ENCODE data around the gene TSPAN15. TPM values are rescaled to one million over a fixed set of nuclear protein-coding genes. Genes with fewer than 3 reads are reported as not detected.

The TSPAN15 gene
- total RNA-seq, 6 donors from 2014 or later: 19.9 to 69.5 (median 63.0) TPM

DNA sequence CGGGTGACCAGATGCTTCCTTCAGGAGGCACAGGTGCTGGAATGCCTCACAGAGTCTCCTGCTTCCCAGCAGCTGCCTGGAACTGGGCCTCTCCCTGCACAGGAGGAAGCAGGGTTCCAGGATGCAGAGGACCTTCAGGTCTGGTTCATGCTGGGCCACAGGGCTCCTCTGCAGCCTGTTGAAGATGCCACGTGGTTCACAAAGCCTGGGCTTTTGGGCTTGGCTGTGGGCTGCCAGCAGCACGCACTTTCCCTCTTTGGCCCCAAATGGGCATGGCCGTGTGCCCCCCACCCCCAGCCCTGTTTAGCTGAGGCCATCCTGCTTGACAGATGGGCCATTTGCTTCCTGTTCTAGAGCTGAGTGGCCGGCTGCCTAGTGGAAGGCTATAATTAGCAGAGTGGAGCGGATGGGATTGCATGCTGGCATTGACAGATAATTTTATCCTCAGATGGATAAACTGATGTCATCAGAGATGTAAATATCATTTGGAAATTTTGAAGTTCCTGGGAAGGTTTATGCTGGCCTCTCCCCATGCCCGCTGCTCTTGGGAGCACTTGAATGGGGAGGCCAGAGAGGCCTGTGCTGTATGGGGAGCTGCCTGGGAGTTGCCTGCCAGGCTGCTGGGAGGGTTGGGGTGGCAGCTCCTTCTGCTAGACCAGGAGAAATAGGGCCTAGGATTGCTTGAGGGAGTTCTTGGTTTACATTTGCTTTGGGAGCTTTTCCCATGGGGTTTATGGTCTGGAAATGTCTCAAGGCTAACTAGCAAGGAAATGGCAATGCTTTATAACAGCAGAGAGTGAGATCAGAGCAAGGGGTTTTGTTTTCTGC lies 28.2 kb downstream of the TSPAN15 start:
- DNase-seq (peak in 1 of 2 donors; percentile 39), ATAC-seq (ENCODE audit: low FRiP score in 2 of 2) (peak in 1 of 2 donors; percentile 58)
- peaks cover 39 to 73% (median 54%) of the 10 kb centered on the region in 4 donors for H3K4me1 ChIP-seq
- WGBS, 2 donors: 24 to 35% methylated on average over 4 to 7 of the region's 7 CpGs
- no peaks in the 10 kb centered on the region for H3K27me3 ChIP-seq
- H3K4me3 ChIP-seq: no peak overlapping the region
- H3K27ac ChIP-seq: peak overlapping the region; percentile 57 to 88 (median 81)
- H3K9me3 ChIP-seq: no peaks in the 10 kb centered on the region
- peaks cover 0 to 7% (median 0%) of the 10 kb centered on the region in 4 donors for H3K36me3 ChIP-seq
- TF ChIP-seq, protein P1, sequence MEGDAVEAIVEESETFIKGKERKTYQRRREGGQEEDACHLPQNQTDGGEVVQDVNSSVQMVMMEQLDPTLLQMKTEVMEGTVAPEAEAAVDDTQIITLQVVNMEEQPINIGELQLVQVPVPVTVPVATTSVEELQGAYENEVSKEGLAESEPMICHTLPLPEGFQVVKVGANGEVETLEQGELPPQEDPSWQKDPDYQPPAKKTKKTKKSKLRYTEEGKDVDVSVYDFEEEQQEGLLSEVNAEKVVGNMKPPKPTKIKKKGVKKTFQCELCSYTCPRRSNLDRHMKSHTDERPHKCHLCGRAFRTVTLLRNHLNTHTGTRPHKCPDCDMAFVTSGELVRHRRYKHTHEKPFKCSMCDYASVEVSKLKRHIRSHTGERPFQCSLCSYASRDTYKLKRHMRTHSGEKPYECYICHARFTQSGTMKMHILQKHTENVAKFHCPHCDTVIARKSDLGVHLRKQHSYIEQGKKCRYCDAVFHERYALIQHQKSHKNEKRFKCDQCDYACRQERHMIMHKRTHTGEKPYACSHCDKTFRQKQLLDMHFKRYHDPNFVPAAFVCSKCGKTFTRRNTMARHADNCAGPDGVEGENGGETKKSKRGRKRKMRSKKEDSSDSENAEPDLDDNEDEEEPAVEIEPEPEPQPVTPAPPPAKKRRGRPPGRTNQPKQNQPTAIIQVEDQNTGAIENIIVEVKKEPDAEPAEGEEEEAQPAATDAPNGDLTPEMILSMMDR (IDR thresholded peaks at IDR 0.05): no peak
- TF ChIP-seq POLR2A (IDR thresholded peaks at IDR 0.05) (no peak), POLR2AphosphoS5 (IDR thresholded peaks at IDR 0.05) (peak; percentile 63 to 75), EP300 (IDR thresholded peaks at IDR 0.05) (peak in 2 of 4 donors; percentile 60 to 63)

DNA sequence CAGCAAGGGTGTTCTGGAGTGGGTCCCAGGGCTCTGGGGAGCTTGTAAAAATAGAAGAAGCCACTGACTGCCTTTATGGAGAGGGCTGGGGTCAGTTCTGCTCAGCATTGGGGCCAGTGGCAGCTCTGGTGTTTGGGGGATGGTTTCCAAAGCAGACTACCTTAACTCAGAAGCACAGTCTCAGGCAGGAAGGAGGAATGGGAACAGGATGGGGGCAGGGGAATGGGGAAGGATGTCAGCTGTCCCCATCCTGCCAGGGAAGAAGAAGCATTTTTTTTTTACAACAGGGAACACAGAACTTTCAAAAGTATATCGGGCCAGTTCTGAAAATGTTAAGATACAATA lies 28.8 kb downstream of the TSPAN15 start:
- TF ChIP-seq POLR2A (IDR thresholded peaks at IDR 0.05): no peak
- TF ChIP-seq, protein P1 (IDR thresholded peaks at IDR 0.05): no peak
- TF ChIP-seq EP300 (IDR thresholded peaks at IDR 0.05): no peak
- TF ChIP-seq POLR2AphosphoS5 (IDR thresholded peaks at IDR 0.05): no peak
- Histone ChIP-seq H3K27ac (peak overlapping the region; percentile 57 to 88 (median 81)), H3K27me3 (no peaks in the 10 kb centered on the region), H3K4me3 (no peak overlapping the region), H3K4me1 (peaks cover 35 to 67% (median 48%) of the 10 kb centered on the region in 4 donors), H3K9me3 (no peaks in the 10 kb centered on the region), H3K36me3 (peaks cover 0 to 12% (median 0%) of the 10 kb centered on the region in 4 donors)
- DNase-seq (no peak), ATAC-seq (ENCODE audit: low FRiP score in 2 of 2) (peak in 1 of 2 donors; percentile 31)
- WGBS, 2 donors: 17 to 45% methylated on average over 1 of the region's 1 CpG

DNA sequence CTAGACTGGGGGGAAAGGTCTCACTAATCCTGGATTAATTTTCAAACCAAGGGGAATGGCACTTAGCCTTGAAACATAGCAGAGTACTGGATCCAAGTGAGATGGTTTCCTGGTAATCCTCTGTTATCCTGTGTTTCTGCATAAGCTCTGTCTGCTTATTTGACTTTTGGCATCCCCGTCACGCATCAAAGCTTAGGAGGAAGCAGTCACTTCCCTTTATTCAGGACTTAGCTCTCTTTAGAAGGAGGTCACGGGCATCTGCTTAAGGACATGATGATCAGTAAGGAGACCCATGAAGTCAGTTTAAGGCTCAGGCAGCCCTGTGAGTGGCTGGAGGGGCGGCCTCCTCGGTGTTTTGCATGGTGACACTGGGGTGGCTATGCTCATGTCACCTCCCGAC lies 30.0 kb downstream of the TSPAN15 start:
- peaks cover 30 to 58% (median 41%) of the 10 kb centered on the region in 4 donors for H3K4me1 ChIP-seq
- H3K36me3 ChIP-seq: peaks cover 0 to 19% (median 0%) of the 10 kb centered on the region in 4 donors
- WGBS, 2 donors: 52 to 65% methylated on average over 6 of the region's 6 CpGs
- DNase-seq (no peak), ATAC-seq (ENCODE audit: low FRiP score in 2 of 2) (peak in 1 of 2 donors; percentile 60)
- H3K4me3 ChIP-seq: no peak overlapping the region
- TF ChIP-seq POLR2AphosphoS5 (IDR thresholded peaks at IDR 0.05) (peak; percentile 34 to 47), POLR2A (IDR thresholded peaks at IDR 0.05) (peak in 1 of 4 donors; percentile 10), EP300 (IDR thresholded peaks at IDR 0.05) (peak in 1 of 4 donors; percentile 70)
- TF ChIP-seq, protein P1 (IDR thresholded peaks at IDR 0.05): no peak
- no peaks in the 10 kb centered on the region for H3K27me3 ChIP-seq
- peak overlapping the region; percentile 57 to 88 (median 81) for H3K27ac ChIP-seq
- no peaks in the 10 kb centered on the region for H3K9me3 ChIP-seq

DNA sequence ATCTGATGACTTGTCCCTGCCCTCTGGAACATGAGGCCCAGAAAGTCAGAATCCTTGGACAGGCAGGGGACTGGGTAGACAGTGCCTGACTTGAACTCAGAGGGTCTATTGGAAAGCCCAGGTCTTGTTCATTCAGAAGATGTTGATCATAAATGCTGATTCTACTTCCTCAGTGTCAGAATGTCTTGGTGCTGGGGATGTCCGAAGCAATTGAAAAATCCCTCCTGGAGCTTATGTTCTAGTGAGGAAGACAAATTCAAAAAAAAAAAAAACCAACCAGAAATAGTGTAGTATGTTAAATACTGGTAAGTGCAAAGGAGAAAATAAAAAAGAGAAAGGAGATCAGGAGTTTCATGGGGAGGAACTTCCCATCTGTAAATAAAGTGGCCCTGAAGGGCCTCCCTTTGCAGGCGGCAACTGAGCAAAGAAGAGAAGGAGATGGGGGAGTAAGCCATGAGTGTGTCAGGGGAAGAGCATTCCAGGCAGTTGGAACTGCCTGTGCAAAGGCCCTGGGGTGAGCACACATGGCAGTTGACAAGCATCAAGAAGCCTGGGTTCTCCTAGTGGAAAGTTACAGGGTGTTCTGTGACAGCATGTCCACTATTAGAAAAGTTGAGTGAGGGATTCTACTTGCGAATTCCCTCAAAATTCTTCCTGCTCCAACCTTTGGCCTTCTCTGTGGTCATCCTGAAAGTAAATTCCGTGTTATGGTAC lies 30.7 kb downstream of the TSPAN15 start:
- 87 to 91% methylated on average over 4 of the region's 4 CpGs for WGBS, 2 donors
- DNase-seq: no peak
- H3K27ac ChIP-seq: peak overlapping the region; percentile 57 to 88 (median 81)
- peaks cover 0 to 19% (median 0%) of the 10 kb centered on the region in 4 donors for H3K36me3 ChIP-seq
- H3K9me3 ChIP-seq: no peaks in the 10 kb centered on the region
- H3K4me3 ChIP-seq: no peak overlapping the region
- TF ChIP-seq EP300 (IDR thresholded peaks at IDR 0.05): no peak
- ATAC-seq (ENCODE audit: low FRiP score in 2 of 2): no peak
- no peaks in the 10 kb centered on the region for H3K27me3 ChIP-seq
- H3K4me1 ChIP-seq: peaks cover 30 to 64% (median 44%) of the 10 kb centered on the region in 4 donors

DNA sequence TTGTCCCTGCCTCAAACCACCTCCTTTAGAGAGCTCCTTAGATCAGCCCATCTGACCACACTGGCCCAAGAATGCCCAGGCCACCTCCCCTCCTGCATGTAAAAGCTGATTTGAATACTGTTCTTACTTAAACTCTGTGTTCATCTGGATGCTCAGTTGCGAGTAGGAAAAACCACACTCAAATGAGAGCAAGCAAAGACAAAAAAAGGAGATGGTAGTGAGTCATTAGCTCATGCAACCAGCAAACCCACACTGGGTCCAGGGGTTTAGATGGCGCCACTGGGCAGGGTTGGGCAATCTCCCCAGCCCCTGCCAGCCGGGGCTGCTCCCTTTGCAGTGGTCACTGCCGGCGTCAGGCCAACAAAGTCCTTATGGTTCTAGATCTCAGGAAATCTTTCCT lies 32.7 kb downstream of the TSPAN15 start:
- Histone ChIP-seq H3K9me3 (peaks cover 0 to 7% (median 4%) of the 10 kb centered on the region in 4 donors), H3K4me1 (peaks cover 27 to 54% (median 40%) of the 10 kb centered on the region in 4 donors), H3K4me3 (no peak overlapping the region), H3K27ac (peak overlapping the region in 2 of 4 donors; percentile 73 to 84), H3K36me3 (peaks cover 0 to 28% (median 0%) of the 10 kb centered on the region in 4 donors), H3K27me3 (no peaks in the 10 kb centered on the region)
- TF ChIP-seq EP300 (IDR thresholded peaks at IDR 0.05): no peak
- TF ChIP-seq, protein P1 (IDR thresholded peaks at IDR 0.05): no peak
- no peak for TF ChIP-seq POLR2A (IDR thresholded peaks at IDR 0.05)
- no peak for TF ChIP-seq POLR2AphosphoS5 (IDR thresholded peaks at IDR 0.05)
- no peak for ATAC-seq (ENCODE audit: low FRiP score in 2 of 2)
- no peak for DNase-seq
- 62 to 68% methylated on average over 4 to 5 of the region's 5 CpGs for WGBS, 2 donors
